ENCODE measurements around the gene RAD51B. TPM values are rescaled to one million over a fixed set of nuclear protein-coding genes. Genes with fewer than 3 reads are reported as not detected.

The RAD51B gene
- total RNA-seq, 1 experiment from 2014 or later, result 20.0 TPM

DNA sequence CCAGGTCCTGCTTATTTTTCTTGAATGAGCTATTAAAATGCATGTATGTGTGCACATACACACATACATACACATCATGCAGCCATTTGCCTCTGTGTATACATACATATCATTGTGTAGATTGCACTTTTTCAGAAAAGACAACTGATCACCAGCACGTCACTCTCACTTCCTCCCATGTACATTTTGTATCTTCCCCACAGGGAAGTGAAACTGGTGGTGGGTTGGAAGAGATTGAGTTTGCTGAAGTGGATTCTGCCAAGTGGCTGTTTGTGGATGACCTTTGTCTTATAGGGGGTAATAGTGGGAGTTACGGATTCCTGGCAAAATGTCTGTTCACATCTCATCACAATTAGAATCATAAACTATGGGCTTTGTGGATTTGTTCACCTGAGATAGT is 448.6 kb downstream of the RAD51B start:
- no peak overlapping the region for H3K4me2 ChIP-seq (ENCODE audit: low read length)
- ChIA-PET RAD21 (ENCODE audit: low non-redundant PET in 1 of 2, low total read pairs in 2 of 2, uncharacterized antibody in 2 of 2, unreplicated experiment in 2 of 2) (no interaction called here), POLR2A (no interaction called here), CTCF (no interaction called here)
- no peak overlapping the region for H3K4me3 ChIP-seq (replicated peaks in 1 of 2; ENCODE audit: low read depth in 1 of 2, low read length in 2 of 2)
- H3K9me3 ChIP-seq (ENCODE audit: control insufficient read depth in 1 of 2, insufficient read depth in 1 of 2, low read depth in 1 of 2, low read length in 2 of 2), result no peaks in the 10 kb centered on the region
- no peaks in the 10 kb centered on the region for H3K27me3 ChIP-seq (ENCODE audit: insufficient read depth, low read length)
- no TSS peak for BruUV-seq (replicated peaks)
- H2AFZ ChIP-seq (ENCODE audit: low read depth, low read length, poor library complexity, severe bottlenecking), result no peak overlapping the region
- H3K9me2 ChIP-seq (ENCODE audit: insufficient read depth), result peaks cover 5% of the 10 kb centered on the region; the same call in 1 of the 2 replicates
- DNase-seq (ENCODE audit: low read depth, low spot score) (no peak), ATAC-seq (no peak)
- no peak overlapping the region for H3K9ac ChIP-seq (ENCODE audit: low read length)
- H3K36me3 ChIP-seq (ENCODE audit: control insufficient read depth in 1 of 2, insufficient read depth in 2 of 2, low read length in 2 of 2), result no peaks in the 10 kb centered on the region
- H3K27ac ChIP-seq (ENCODE audit: low read depth, low read length), result no peak overlapping the region
- TF ChIP-seq YY1 (IDR thresholded peaks at IDR 0.05; ENCODE audit: extremely low read depth, insufficient replicate concordance, low read depth, low read length) (no peak), EZH2phosphoT487 (IDR thresholded peaks at IDR 0.05; ENCODE audit: borderline replicate concordance) (no peak), CEBPB (IDR thresholded peaks at IDR 0.05; ENCODE audit: low read depth) (no peak), POLR2A (IDR thresholded peaks at IDR 0.05; ENCODE audit: borderline replicate concordance, extremely low read depth, insufficient read depth, insufficient read length) (no peak)
- TF ChIP-seq, protein P1, sequence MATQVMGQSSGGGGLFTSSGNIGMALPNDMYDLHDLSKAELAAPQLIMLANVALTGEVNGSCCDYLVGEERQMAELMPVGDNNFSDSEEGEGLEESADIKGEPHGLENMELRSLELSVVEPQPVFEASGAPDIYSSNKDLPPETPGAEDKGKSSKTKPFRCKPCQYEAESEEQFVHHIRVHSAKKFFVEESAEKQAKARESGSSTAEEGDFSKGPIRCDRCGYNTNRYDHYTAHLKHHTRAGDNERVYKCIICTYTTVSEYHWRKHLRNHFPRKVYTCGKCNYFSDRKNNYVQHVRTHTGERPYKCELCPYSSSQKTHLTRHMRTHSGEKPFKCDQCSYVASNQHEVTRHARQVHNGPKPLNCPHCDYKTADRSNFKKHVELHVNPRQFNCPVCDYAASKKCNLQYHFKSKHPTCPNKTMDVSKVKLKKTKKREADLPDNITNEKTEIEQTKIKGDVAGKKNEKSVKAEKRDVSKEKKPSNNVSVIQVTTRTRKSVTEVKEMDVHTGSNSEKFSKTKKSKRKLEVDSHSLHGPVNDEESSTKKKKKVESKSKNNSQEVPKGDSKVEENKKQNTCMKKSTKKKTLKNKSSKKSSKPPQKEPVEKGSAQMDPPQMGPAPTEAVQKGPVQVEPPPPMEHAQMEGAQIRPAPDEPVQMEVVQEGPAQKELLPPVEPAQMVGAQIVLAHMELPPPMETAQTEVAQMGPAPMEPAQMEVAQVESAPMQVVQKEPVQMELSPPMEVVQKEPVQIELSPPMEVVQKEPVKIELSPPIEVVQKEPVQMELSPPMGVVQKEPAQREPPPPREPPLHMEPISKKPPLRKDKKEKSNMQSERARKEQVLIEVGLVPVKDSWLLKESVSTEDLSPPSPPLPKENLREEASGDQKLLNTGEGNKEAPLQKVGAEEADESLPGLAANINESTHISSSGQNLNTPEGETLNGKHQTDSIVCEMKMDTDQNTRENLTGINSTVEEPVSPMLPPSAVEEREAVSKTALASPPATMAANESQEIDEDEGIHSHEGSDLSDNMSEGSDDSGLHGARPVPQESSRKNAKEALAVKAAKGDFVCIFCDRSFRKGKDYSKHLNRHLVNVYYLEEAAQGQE (IDR thresholded peaks at IDR 0.05; ENCODE audit: low read depth), result no peak
- TF ChIP-seq, protein P2, sequence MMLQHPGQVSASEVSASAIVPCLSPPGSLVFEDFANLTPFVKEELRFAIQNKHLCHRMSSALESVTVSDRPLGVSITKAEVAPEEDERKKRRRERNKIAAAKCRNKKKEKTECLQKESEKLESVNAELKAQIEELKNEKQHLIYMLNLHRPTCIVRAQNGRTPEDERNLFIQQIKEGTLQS (IDR thresholded peaks at IDR 0.05), result no peak
- no peaks in the 10 kb centered on the region for H3K79me2 ChIP-seq (ENCODE audit: insufficient read depth, low read length)
- intact Hi-C loops (cut with micrococcal nuclease), result no loop called here
- H3K4me1 ChIP-seq (ENCODE audit: control insufficient read depth in 1 of 2, insufficient read depth in 2 of 2, low read length in 2 of 2), result peaks cover 0 to 22% of the 10 kb centered on the region in 2 experiments; a peak in 3 of 4 replicates
- H4K20me1 ChIP-seq (ENCODE audit: insufficient read depth), result no peaks in the 10 kb centered on the region

Data from HCT116 (cell line).